HS-27A (cell line): ENCODE measurements around the gene WHRN.

Experiments
- DNase-seq: peaks from one replicate; pipeline ENCODE4 v3.0.0-alpha.2; 2012; ENCODE audit warnings: low read depth, missing footprints

The WHRN gene

GRCh38 chr9:114418053-114418452, 87.2 kb downstream of the WHRN start:
- DNase-seq, result no peak

- DNase-seq, result no peak
These were observed 87.8 kb downstream of the WHRN start for GRCh38 chr9:114417511-114417910.

GRCh38 chr9:114416906-114417305, 88.4 kb downstream of the WHRN start:
- DNase-seq, result no peak

GRCh38 chr9:114416290-114416689, 89.0 kb downstream of the WHRN start:
- DNase-seq, result no peak

GRCh38 chr9:114414346-114414745, 90.9 kb downstream of the WHRN start:
- DNase-seq, result no peak

GRCh38 chr9:114413861-114414301, 91.4 kb downstream of the WHRN start:
- no peak for DNase-seq

GRCh38 chr9:114412048-114412683, 93.1 kb downstream of the WHRN start:
- DNase-seq, result no peak

GRCh38 chr9:114411452-114411851, 93.8 kb downstream of the WHRN start:
- DNase-seq, result no peak

- DNase-seq, result no peak
These were observed 94.4 kb downstream of the WHRN start for GRCh38 chr9:114410910-114411309.

- DNase-seq, result no peak
These were observed 95.4 kb downstream of the WHRN start for GRCh38 chr9:114409842-114410241.

- DNase-seq, result no peak
These were observed 96.0 kb downstream of the WHRN start for GRCh38 chr9:114409103-114409780.

- DNase-seq, result no peak
These were observed 96.6 kb downstream of the WHRN start for GRCh38 chr9:114408645-114409044.

GRCh38 chr9:114407889-114408288, 97.4 kb downstream of the WHRN start:
- DNase-seq, result no peak

- no peak for DNase-seq
These were observed 98.8 kb downstream of the WHRN start for GRCh38 chr9:114406441-114406840.

GRCh38 chr9:114405294-114406034, 99.8 kb downstream of the WHRN start:
- peak; percentile 33 for DNase-seq

GRCh38 chr9:114404531-114404930, 100.7 kb downstream of the WHRN start:
- DNase-seq, result no peak

- DNase-seq, result no peak
These were observed 102.0 kb downstream of the WHRN start for GRCh38 chr9:114403153-114403756.

- DNase-seq, result no peak
These were observed 103.9 kb downstream of the WHRN start for GRCh38 chr9:114401344-114401743.

GRCh38 chr9:114400772-114401171, 104.5 kb downstream of the WHRN start:
- no peak for DNase-seq

GRCh38 chr9:114400219-114400618, 105.1 kb downstream of the WHRN start:
- DNase-seq, result no peak

GRCh38 chr9:114399381-114399780, 105.9 kb downstream of the WHRN start:
- no peak for DNase-seq

GRCh38 chr9:114397848-114398605, 107.2 kb downstream of the WHRN start:
- peak; percentile 51 for DNase-seq
